Measurements from ENCODE around the gene PLCG2.

DNA sequence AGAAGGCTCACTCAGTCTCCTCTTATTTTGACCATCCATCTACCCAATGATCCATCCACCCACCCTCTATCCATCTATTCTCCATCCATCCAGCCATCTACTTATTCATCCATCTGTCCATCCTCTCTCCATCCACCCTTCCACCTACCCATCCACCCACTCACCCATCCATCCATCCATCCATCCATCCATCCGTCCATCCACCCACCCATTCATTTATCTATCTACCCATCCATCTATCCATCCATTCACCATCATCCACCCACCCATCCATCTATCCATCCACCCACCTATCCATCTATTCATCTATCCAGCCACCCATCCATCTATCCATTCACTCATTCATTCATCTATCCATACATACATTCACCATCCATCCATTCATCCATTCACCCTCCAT lies 45.8 kb upstream of the PLCG2 start:
- TF ChIP-seq POLR2A (IDR thresholded peaks at IDR 0.05; ENCODE audit: control extremely low read depth in 1 of 2, low read depth in 2 of 2, low read length in 2 of 2) (no peak), BRCA1 (IDR thresholded peaks at IDR 0.05; ENCODE audit: low read depth, low read length) (no peak), BACH1 (IDR thresholded peaks at IDR 0.05; ENCODE audit: low read length) (no peak), HDAC2 (IDR thresholded peaks at IDR 0.05; ENCODE audit: borderline replicate concordance in 1 of 2, low read depth in 2 of 2, low read length in 2 of 2) (no peak), EP300 (IDR thresholded peaks at IDR 0.05; ENCODE audit: borderline replicate concordance in 1 of 2, low read depth in 2 of 2, low read length in 2 of 2) (no peak), TBP (IDR thresholded peaks at IDR 0.05; ENCODE audit: low read depth, low read length) (no peak), KDM1A (IDR thresholded peaks at IDR 0.05; ENCODE audit: borderline replicate concordance, low read length) (no peak), YY1 (IDR thresholded peaks at IDR 0.05; ENCODE audit: low read depth, low read length) (no peak), EGR1 (IDR thresholded peaks at IDR 0.05; ENCODE audit: borderline replicate concordance, low read depth, low read length) (no peak)
- TF ChIP-seq, protein P1, sequence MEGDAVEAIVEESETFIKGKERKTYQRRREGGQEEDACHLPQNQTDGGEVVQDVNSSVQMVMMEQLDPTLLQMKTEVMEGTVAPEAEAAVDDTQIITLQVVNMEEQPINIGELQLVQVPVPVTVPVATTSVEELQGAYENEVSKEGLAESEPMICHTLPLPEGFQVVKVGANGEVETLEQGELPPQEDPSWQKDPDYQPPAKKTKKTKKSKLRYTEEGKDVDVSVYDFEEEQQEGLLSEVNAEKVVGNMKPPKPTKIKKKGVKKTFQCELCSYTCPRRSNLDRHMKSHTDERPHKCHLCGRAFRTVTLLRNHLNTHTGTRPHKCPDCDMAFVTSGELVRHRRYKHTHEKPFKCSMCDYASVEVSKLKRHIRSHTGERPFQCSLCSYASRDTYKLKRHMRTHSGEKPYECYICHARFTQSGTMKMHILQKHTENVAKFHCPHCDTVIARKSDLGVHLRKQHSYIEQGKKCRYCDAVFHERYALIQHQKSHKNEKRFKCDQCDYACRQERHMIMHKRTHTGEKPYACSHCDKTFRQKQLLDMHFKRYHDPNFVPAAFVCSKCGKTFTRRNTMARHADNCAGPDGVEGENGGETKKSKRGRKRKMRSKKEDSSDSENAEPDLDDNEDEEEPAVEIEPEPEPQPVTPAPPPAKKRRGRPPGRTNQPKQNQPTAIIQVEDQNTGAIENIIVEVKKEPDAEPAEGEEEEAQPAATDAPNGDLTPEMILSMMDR (IDR thresholded peaks at IDR 0.05; ENCODE audit: control extremely low read depth in 1 of 3, insufficient read depth in 1 of 3, low read depth in 1 of 3, low read length in 3 of 3) = no peak
- TF ChIP-seq, protein P2, sequence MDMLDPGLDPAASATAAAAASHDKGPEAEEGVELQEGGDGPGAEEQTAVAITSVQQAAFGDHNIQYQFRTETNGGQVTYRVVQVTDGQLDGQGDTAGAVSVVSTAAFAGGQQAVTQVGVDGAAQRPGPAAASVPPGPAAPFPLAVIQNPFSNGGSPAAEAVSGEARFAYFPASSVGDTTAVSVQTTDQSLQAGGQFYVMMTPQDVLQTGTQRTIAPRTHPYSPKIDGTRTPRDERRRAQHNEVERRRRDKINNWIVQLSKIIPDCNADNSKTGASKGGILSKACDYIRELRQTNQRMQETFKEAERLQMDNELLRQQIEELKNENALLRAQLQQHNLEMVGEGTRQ (IDR thresholded peaks at IDR 0.05; ENCODE audit: low read length) = no peak
